HepG2 (cell line): ENCODE data around the gene MARF1. TPM values are rescaled to one million over a fixed set of nuclear protein-coding genes. Genes with fewer than 3 reads are reported as not detected.

ENCODE experiments used
- ESRRA ChIP-seq: sonication (generic); formaldehyde crosslinking; IDR thresholded peaks from 2 replicates; pipeline ENCODE4 v1.5.1; 2020; ENCODE audit warnings: mild to moderate bottlenecking, low read depth, missing genetic modification reagents
- SOX6 ChIP-seq, 2 experiments: fragments of 450-650 bp in 1 of 2; sonication (generic) in 1 of 2; formaldehyde crosslinking in 1 of 2; IDR thresholded peaks; 2 replicates each; pipeline versions ENCODE4 v1.4.0 to v1.6.1; 2017 to 2020; ENCODE audit warnings: antibody characterized with exemption in 1 of 2, mild to moderate bottlenecking in 1 of 2, missing genetic modification reagents in 1 of 2
- ZMYM3 ChIP-seq: sonication (generic); formaldehyde crosslinking; IDR thresholded peaks from 2 replicates; pipeline ENCODE4 v1.5.1; 2020; ENCODE audit warnings: mild to moderate bottlenecking, missing genetic modification reagents
- polyA plus RNA-seq, 8 experiments: library from polyadenylated mRNA; depleted of rRNA in 3 of 8; stranded (reverse) in 7 of 8; unstranded in 1 of 8; fragments of >200 nt; fragmentation: Illumina TruSeq in 4 of 8; extraction: Trizol in 4 of 8; gene quantifications; 2 replicates each; pipeline versions ENCODE4 v1.2.1 to v1.2.3, GENCODE V29; 2011 to 2016; ENCODE audit warnings: low read depth in 4 of 8, missing spikeins in 1 of 8, mixed read lengths in 1 of 8; ENCODE audit not compliant: insufficient read depth in 1 of 8
- total RNA-seq, 5 experiments: library from RNA; depleted of rRNA; stranded (reverse); fragments of >200 nt; fragmentation: Illumina TruSeq; extraction: Trizol; gene quantifications; 2 replicates each; pipeline ENCODE4 v1.2.3, GENCODE V29; 2016; ENCODE audit warnings: low read depth in 1 of 5
- TF ChIP-seq, protein P1 (sequence below): sonication (generic); formaldehyde crosslinking; IDR thresholded peaks from 2 replicates; pipeline ENCODE4 v1.9.0; 2022; ENCODE audit warnings: missing genetic modification reagents, mild to moderate bottlenecking, borderline replicate concordance
- TF ChIP-seq, protein P2 (sequence below): sonication (generic); formaldehyde crosslinking; IDR thresholded peaks from 2 replicates; pipeline ENCODE4 v1.4.0; 2020; ENCODE audit warnings: missing genetic modification reagents
- TF ChIP-seq, protein P3 (sequence below): sonication (generic); formaldehyde crosslinking; IDR thresholded peaks from 2 replicates; pipeline ENCODE4 v1.9.0; 2022; ENCODE audit warnings: low read depth, missing genetic modification reagents
- TF ChIP-seq, protein P4 (sequence below): sonication (generic); formaldehyde crosslinking; IDR thresholded peaks from 2 replicates; pipeline ENCODE4 v1.4.0; 2020; ENCODE audit warnings: missing genetic modification reagents, borderline replicate concordance
- TF ChIP-seq, protein P5 (sequence below): sonication (generic); formaldehyde crosslinking; IDR thresholded peaks from 2 replicates; pipeline ENCODE4 v1.8.1; 2023; ENCODE audit warnings: mild to moderate bottlenecking, inconsistent platforms, moderate library complexity, missing genetic modification reagents, borderline replicate concordance

MARF1 gene
- total and polyA plus RNA-seq, 2 of the 13 experiments (the other 11 are each of a cell fraction or from before 2014, with no cell fraction given) = 8.7 to 20.7 TPM

DNA sequence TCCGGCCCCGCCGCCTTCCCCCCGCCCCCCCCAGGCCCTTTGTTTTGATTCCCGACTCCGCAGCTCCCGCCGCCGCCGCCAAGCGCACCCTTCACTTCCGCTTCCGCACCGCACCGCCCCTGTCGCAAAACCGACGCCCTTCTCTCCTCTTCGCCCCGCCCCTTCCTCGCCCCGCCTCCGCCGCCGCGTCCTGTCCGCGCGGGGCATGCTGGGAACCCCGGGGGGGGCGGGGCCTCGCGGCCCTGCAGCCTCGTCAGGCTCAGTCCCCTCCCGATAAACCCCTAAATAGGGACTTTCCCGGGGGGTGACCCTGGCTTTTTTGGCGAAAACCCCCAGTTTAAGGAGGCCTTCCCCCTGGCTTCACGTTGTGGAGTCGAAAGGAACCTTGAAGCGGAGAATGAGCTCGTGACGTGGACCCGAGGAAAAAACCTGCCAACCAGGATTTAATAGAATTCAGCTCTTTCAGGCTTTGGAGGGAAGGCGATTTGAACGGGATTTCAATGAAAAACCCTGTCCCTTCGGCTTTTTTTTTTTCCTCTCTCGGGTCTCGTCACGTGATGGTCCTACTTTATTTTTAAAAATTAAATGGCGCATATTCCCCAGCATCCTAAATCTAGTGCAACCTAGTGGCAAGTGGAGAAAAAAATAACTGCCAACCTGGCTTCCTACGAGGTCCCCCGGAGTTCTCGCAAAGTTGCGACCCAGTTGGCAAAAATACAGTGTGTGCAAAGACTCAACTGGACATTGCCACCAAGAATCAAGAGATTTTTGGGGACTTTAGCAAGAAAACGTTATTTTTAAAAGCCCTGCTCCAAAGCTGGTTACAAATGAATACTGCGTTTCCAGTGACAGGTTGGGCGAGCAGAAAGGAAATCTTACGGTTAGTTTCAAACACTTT lies at the start of gene MARF1 (continued):
- TF ChIP-seq, protein P1, sequence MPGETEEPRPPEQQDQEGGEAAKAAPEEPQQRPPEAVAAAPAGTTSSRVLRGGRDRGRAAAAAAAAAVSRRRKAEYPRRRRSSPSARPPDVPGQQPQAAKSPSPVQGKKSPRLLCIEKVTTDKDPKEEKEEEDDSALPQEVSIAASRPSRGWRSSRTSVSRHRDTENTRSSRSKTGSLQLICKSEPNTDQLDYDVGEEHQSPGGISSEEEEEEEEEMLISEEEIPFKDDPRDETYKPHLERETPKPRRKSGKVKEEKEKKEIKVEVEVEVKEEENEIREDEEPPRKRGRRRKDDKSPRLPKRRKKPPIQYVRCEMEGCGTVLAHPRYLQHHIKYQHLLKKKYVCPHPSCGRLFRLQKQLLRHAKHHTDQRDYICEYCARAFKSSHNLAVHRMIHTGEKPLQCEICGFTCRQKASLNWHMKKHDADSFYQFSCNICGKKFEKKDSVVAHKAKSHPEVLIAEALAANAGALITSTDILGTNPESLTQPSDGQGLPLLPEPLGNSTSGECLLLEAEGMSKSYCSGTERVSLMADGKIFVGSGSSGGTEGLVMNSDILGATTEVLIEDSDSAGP = peak; percentile 82; the same call in 1 of the 2 replicates
- TF ChIP-seq ZMYM3 (CRISPR knock-in tag) (peak; percentile 26; the same call in 1 of the 2 replicates), SOX6 (IDR thresholded peaks at IDR 0.05) (no peak), SOX6 (CRISPR knock-in tag; IDR thresholded peaks at IDR 0.05) (peak; percentile 40), ESRRA (CRISPR knock-in tag) (peak; percentile 17; the same call in 1 of the 2 replicates)
- TF ChIP-seq, protein P2, sequence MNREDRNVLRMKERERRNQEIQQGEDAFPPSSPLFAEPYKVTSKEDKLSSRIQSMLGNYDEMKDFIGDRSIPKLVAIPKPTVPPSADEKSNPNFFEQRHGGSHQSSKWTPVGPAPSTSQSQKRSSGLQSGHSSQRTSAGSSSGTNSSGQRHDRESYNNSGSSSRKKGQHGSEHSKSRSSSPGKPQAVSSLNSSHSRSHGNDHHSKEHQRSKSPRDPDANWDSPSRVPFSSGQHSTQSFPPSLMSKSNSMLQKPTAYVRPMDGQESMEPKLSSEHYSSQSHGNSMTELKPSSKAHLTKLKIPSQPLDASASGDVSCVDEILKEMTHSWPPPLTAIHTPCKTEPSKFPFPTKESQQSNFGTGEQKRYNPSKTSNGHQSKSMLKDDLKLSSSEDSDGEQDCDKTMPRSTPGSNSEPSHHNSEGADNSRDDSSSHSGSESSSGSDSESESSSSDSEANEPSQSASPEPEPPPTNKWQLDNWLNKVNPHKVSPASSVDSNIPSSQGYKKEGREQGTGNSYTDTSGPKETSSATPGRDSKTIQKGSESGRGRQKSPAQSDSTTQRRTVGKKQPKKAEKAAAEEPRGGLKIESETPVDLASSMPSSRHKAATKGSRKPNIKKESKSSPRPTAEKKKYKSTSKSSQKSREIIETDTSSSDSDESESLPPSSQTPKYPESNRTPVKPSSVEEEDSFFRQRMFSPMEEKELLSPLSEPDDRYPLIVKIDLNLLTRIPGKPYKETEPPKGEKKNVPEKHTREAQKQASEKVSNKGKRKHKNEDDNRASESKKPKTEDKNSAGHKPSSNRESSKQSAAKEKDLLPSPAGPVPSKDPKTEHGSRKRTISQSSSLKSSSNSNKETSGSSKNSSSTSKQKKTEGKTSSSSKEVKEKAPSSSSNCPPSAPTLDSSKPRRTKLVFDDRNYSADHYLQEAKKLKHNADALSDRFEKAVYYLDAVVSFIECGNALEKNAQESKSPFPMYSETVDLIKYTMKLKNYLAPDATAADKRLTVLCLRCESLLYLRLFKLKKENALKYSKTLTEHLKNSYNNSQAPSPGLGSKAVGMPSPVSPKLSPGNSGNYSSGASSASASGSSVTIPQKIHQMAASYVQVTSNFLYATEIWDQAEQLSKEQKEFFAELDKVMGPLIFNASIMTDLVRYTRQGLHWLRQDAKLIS (CRISPR knock-in tag) = peak; percentile 61; the same call in 1 of the 2 replicates
- TF ChIP-seq, protein P3, sequence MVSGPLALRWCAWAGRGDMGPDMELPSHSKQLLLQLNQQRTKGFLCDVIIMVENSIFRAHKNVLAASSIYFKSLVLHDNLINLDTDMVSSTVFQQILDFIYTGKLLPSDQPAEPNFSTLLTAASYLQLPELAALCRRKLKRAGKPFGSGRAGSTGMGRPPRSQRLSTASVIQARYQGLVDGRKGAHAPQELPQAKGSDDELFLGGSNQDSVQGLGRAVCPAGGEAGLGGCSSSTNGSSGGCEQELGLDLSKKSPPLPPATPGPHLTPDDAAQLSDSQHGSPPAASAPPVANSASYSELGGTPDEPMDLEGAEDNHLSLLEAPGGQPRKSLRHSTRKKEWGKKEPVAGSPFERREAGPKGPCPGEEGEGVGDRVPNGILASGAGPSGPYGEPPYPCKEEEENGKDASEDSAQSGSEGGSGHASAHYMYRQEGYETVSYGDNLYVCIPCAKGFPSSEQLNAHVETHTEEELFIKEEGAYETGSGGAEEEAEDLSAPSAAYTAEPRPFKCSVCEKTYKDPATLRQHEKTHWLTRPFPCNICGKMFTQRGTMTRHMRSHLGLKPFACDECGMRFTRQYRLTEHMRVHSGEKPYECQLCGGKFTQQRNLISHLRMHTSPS (CRISPR knock-in tag) = no peak; the same call in 1 of the 2 replicates
- TF ChIP-seq, protein P4, sequence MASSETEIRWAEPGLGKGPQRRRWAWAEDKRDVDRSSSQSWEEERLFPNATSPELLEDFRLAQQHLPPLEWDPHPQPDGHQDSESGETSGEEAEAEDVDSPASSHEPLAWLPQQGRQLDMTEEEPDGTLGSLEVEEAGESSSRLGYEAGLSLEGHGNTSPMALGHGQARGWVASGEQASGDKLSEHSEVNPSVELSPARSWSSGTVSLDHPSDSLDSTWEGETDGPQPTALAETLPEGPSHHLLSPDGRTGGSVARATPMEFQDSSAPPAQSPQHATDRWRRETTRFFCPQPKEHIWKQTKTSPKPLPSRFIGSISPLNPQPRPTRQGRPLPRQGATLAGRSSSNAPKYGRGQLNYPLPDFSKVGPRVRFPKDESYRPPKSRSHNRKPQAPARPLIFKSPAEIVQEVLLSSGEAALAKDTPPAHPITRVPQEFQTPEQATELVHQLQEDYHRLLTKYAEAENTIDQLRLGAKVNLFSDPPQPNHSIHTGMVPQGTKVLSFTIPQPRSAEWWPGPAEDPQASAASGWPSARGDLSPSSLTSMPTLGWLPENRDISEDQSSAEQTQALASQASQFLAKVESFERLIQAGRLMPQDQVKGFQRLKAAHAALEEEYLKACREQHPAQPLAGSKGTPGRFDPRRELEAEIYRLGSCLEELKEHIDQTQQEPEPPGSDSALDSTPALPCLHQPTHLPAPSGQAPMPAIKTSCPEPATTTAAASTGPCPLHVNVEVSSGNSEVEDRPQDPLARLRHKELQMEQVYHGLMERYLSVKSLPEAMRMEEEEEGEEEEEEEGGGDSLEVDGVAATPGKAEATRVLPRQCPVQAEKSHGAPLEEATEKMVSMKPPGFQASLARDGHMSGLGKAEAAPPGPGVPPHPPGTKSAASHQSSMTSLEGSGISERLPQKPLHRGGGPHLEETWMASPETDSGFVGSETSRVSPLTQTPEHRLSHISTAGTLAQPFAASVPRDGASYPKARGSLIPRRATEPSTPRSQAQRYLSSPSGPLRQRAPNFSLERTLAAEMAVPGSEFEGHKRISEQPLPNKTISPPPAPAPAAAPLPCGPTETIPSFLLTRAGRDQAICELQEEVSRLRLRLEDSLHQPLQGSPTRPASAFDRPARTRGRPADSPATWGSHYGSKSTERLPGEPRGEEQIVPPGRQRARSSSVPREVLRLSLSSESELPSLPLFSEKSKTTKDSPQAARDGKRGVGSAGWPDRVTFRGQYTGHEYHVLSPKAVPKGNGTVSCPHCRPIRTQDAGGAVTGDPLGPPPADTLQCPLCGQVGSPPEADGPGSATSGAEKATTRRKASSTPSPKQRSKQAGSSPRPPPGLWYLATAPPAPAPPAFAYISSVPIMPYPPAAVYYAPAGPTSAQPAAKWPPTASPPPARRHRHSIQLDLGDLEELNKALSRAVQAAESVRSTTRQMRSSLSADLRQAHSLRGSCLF (CRISPR knock-in tag) = peak; percentile 77
- TF ChIP-seq, protein P5, sequence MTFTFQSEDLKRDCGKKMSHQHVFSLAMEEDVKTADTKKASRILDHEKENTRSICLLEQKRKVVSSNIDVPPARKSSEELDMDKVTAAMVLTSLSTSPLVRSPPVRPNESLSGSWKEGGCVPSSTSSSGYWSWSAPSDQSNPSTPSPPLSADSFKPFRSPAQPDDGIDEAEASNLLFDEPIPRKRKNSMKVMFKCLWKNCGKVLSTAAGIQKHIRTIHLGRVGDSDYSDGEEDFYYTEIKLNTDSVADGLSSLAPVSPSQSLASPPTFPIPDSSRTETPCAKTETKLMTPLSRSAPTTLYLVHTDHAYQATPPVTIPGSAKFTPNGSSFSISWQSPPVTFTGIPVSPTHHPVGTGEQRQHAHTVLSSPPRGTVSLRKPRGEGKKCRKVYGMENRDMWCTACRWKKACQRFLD (CRISPR knock-in tag) = peak; percentile 89
